Panc1 (cell line): Measurements from ENCODE around the gene MICAL1. TPM values are rescaled to one million over a fixed set of nuclear protein-coding genes. Genes with fewer than 3 reads are reported as not detected.
A peak's percentile ranks its signal among the peaks of the same experiment; 100 is the strongest.

Experiments used
- ATAC-seq: fragments of 200-7000 bp; cut with Tn5 transposase; 2 replicates; pipeline ENCODE4 v1.9.1; 2020; ENCODE audit warnings: mild to moderate bottlenecking, moderate library complexity
- BruUV-seq: library from RNA; stranded (reverse); fragments of 400-500 nt; replicated peaks from 2 replicates; lab custom pipeline; 2021; lab: Mats Ljungman, UMichigan
- CTCF ChIA-PET: fragments of 300-600 bp; sonication (Branson Sonifier 250); formaldehyde crosslinking; loops from one replicate; lab custom pipeline; 2022; ENCODE audit warnings: antibody characterized with exemption; lab: Charles Lee
- POLR2A ChIA-PET: fragments of 300-600 bp; sonication (Branson Sonifier 250); formaldehyde crosslinking; loops from one replicate; lab custom pipeline; 2022; ENCODE audit warnings: antibody characterized with exemption; lab: Charles Lee
- DNase-seq: peaks from one replicate; pipeline ENCODE4 v3.0.0-alpha.2; 2010; ENCODE audit warnings: low read depth, low spot score
- H3K27ac ChIP-seq: 2 replicates; pipeline ENCODE4 v1.5.1; 2011; ENCODE audit warnings: mild to moderate bottlenecking, low read length, inconsistent platforms
- H3K27me3 ChIP-seq: fragments of 200-500 bp; sonication (Bioruptor generic); 2 replicates; pipeline ENCODE4 v1.6.0; 2014; ENCODE audit warnings: low read length, inconsistent platforms; ENCODE audit not compliant: control insufficient read depth, insufficient read depth
- H3K36me3 ChIP-seq: fragments of 200-500 bp; sonication (Bioruptor generic); 2 replicates; pipeline ENCODE4 v1.5.1; 2014; ENCODE audit warnings: inconsistent platforms, mild to moderate bottlenecking, low read length, moderate library complexity; ENCODE audit not compliant: control insufficient read depth, insufficient read depth
- H3K4me1 ChIP-seq: 2 replicates; pipeline ENCODE4 v1.5.1; 2011; ENCODE audit warnings: inconsistent platforms, mild to moderate bottlenecking, low read length, moderate library complexity; ENCODE audit not compliant: control insufficient read depth, insufficient read depth
- H3K4me3 ChIP-seq, 2 experiments: 2 replicates each; pipeline ENCODE4 v1.5.1; 2011 to 2012; ENCODE audit warnings: low read depth in 2 of 2, low read length in 2 of 2, mild to moderate bottlenecking in 2 of 2, inconsistent platforms in 1 of 2, moderate library complexity in 1 of 2
- H3K9me3 ChIP-seq: fragments of 200-500 bp; sonication (Bioruptor generic); 2 replicates; pipeline ENCODE4 v1.5.1; 2014; ENCODE audit warnings: low read depth, mild to moderate bottlenecking, inconsistent platforms, low read length, moderate library complexity; ENCODE audit not compliant: control insufficient read depth, insufficient read depth
- CTCF ChIP-seq: fragments of 450-650 bp; IDR thresholded peaks from 2 replicates; pipeline ENCODE4 v1.5.1; 2017; ENCODE audit warnings: mild to moderate bottlenecking
- POLR2AphosphoS5 ChIP-seq: IDR thresholded peaks from 2 replicates; pipeline ENCODE4 v1.6.1; 2012; ENCODE audit warnings: mild to moderate bottlenecking, low read depth, low read length, moderate library complexity
- SIN3A ChIP-seq: IDR thresholded peaks from 2 replicates; pipeline ENCODE4 v1.6.1; 2012; ENCODE audit warnings: low read depth, mild to moderate bottlenecking, low read length, moderate library complexity, borderline replicate concordance; ENCODE audit not compliant: insufficient read depth
- TCF7L2 ChIP-seq: IDR thresholded peaks from 2 replicates; pipeline ENCODE4 v1.6.1; 2011; ENCODE audit warnings: mild to moderate bottlenecking, low read depth, low read length, inconsistent platforms
- in situ Hi-C: cut with HindIII; loops from 2 replicates; pipeline ENCODE4 v1.10.0; 2016; ENCODE audit warnings: low sequenced_read_pairs, low pct_unique_long_range_greater_than_20kb
- intact Hi-C: fragments of 100-400 bp; cut with micrococcal nuclease; formaldehyde crosslinking; loops from one replicate; pipeline ENCODE4 v1.10.0; 2022; ENCODE audit not compliant: unreplicated experiment
- total RNA-seq: library from RNA; stranded (reverse); gene quantifications from one replicate; pipeline ENCODE4 v1.2.1, GENCODE V29; 2021; ENCODE audit not compliant: unreplicated experiment
- TF ChIP-seq, protein P1 (sequence below), 2 experiments: IDR thresholded peaks; 2 replicates each; pipeline ENCODE4 v1.6.1; 2011 to 2012; ENCODE audit warnings: low read depth in 2 of 2, control low read depth in 1 of 2, low read length in 1 of 2, mild to moderate bottlenecking in 1 of 2, moderate library complexity in 1 of 2; ENCODE audit not compliant: insufficient read depth in 1 of 2

MICAL1 gene
- total RNA-seq, 1 experiment from 2014 or later: 64.5 TPM

DNA sequence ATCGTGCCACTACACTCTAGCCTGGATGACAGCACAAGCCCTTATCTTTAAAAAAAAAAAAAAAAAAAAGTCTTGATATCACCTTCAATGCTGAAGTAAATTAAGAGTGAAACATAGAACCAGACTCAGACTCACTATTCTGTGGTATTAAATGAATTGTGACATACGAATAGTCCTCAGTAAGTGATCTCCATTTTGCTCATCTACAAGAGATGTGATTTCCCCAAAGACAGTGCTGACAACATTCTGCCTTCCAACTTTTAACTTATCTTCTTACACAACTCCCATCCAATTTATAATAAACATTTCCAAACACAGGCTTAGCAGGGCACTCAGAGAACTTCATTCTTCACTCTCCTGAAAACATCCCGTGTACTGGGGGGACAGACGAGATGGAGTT is 19.4 kb upstream of the MICAL1 start:
- CTCF ChIA-PET: no interaction called here
- peaks cover 24% of the 10 kb centered on the region for H3K4me1 ChIP-seq
- intact Hi-C loops (no loop called here), in situ Hi-C loops (no loop called here)
- peaks cover 36% of the 10 kb centered on the region for H3K36me3 ChIP-seq
- TF ChIP-seq, protein P1, sequence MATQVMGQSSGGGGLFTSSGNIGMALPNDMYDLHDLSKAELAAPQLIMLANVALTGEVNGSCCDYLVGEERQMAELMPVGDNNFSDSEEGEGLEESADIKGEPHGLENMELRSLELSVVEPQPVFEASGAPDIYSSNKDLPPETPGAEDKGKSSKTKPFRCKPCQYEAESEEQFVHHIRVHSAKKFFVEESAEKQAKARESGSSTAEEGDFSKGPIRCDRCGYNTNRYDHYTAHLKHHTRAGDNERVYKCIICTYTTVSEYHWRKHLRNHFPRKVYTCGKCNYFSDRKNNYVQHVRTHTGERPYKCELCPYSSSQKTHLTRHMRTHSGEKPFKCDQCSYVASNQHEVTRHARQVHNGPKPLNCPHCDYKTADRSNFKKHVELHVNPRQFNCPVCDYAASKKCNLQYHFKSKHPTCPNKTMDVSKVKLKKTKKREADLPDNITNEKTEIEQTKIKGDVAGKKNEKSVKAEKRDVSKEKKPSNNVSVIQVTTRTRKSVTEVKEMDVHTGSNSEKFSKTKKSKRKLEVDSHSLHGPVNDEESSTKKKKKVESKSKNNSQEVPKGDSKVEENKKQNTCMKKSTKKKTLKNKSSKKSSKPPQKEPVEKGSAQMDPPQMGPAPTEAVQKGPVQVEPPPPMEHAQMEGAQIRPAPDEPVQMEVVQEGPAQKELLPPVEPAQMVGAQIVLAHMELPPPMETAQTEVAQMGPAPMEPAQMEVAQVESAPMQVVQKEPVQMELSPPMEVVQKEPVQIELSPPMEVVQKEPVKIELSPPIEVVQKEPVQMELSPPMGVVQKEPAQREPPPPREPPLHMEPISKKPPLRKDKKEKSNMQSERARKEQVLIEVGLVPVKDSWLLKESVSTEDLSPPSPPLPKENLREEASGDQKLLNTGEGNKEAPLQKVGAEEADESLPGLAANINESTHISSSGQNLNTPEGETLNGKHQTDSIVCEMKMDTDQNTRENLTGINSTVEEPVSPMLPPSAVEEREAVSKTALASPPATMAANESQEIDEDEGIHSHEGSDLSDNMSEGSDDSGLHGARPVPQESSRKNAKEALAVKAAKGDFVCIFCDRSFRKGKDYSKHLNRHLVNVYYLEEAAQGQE (IDR thresholded peaks at IDR 0.05; ENCODE audit: insufficient read depth in 1 of 2, low read depth in 2 of 2, low read length in 1 of 2): no peak
- TF ChIP-seq CTCF (no peak), SIN3A (no peak), POLR2AphosphoS5 (no peak), TCF7L2 (no peak)
- DNase-seq: no peak
- H3K9me3 ChIP-seq: no peaks in the 10 kb centered on the region
- no peak overlapping the region for H3K27ac ChIP-seq
- BruUV-seq: TSS peak; percentile 4
- no peak overlapping the region for H3K4me3 ChIP-seq
- POLR2A ChIA-PET: no interaction called here
- ATAC-seq: no peak
- no peaks in the 10 kb centered on the region for H3K27me3 ChIP-seq

- DNase-seq: no peak
- no peak for TF ChIP-seq SIN3A
- TF ChIP-seq TCF7L2: no peak
- TF ChIP-seq, protein P1 (IDR thresholded peaks at IDR 0.05; ENCODE audit: insufficient read depth in 1 of 2, low read depth in 2 of 2, low read length in 1 of 2): no peak
- no peak for TF ChIP-seq CTCF
- no peak for TF ChIP-seq POLR2AphosphoS5
- Histone ChIP-seq H3K4me1 (peaks cover 13% of the 10 kb centered on the region; the same call in 1 of the 2 replicates), H3K4me3 (no peak overlapping the region), H3K36me3 (peaks cover 31% of the 10 kb centered on the region), H3K27me3 (no peaks in the 10 kb centered on the region), H3K27ac (no peak overlapping the region), H3K9me3 (no peaks in the 10 kb centered on the region)
- intact Hi-C loops (no loop called here), in situ Hi-C loops (no loop called here)
- ATAC-seq: no peak
- ChIA-PET POLR2A (no interaction called here), CTCF (no interaction called here)
- no TSS peak for BruUV-seq
These were observed 17.5 kb upstream of the MICAL1 start for GRCh38 chr6:109473120-109473519.
